AG08395 (cell line): ENCODE data around the gene ESPN.

Experiments used
- DNase-seq: peaks from one replicate; pipeline ENCODE4 v3.0.0; 2012; ENCODE audit warnings: mixed read lengths, low spot score

Gene ESPN

DNA sequence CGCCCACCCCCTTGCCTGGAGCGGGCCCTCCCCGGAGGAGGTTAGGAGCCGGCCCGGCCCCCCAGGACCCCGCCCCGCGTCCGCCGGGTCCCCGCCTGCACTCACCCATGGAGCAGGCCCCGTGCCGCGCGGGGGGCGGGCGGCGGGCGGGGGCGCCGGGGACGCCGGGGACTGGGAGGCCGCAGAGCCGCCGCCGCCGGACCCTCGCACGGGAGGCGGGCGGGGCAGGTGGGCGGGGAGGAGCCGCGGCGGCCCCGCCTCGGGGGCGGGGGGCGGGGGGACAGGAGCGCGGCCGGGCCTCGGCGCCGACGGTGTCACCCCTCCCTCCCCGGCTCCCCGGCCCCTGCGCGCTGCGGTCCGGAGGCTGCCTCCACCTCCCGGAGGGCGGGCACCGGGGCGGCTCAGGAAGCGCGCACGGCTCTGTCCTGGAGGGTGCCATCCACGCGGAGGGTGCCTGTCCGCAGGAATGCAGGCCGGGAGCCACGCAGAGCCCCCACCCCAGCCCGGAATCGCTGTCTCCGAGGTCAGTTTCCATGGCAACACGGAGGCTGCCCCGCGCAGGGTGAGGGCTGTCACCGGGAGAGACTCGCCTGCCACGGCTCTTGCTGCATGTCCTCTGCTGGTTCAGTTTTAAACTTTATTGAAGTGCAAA lies 72.8 kb downstream of the ESPN start:
- DNase-seq, result peak; percentile 73

DNA sequence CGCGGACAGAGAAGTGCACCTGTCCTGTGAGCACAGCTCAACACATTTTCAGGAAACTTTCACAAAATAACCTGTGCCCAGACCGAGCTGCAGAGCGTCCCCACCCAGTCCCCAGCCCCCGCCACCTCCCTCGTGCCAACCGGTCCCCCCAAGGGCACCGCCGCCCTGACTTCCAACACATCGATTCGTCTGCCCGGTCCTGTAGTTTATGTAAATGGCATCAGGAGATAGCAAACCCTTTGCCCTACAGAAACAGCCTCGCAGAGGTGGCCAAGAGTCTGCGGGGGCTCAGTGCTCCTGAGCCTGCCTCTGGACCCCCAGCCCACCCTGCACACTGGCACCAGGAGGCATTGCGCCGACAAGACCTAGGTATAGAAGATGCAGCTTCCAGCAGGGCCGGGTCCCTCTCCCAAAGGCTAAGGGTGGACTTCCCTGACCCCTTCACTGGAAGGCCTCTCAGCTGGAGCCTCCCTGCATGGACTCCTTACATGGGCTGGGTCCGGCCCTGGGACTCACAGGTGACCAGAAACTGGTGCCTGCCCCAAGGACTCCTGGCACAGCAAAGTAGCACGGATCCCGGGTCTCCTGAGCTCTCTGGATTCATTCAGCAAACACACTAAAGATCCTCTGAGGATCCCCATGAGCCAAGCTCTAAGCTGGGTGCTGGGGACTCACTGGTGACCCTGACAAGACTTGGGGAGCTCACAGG lies 73.4 kb downstream of the ESPN start:
- DNase-seq, result no peak

DNA sequence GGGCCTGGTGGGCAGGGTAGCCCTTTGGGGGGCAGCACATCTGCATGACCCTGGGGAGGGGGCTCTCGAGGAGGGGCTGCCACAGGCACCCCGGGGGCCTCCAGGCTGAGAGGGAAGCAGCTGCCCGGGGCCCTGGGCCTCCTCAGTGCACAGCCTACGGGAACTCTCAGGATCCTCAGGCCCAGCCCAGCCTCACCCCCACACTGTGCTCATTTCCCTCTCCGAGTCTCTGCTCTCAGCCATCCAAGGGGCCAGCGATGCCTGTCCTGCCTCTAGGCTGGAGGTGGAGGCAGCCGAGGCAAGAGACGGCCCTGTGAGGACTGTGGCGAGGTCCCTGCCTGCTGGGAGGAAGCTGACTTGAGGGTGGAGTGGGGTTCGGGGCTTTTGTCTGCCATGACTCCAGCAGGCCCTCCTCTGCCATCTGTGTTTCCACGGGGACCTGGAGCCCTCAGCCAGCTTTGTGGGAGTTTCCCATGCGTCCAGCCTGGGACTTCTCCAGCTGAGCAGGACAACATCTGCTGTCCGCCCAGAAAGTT lies 74.1 kb downstream of the ESPN start:
- no peak for DNase-seq

DNA sequence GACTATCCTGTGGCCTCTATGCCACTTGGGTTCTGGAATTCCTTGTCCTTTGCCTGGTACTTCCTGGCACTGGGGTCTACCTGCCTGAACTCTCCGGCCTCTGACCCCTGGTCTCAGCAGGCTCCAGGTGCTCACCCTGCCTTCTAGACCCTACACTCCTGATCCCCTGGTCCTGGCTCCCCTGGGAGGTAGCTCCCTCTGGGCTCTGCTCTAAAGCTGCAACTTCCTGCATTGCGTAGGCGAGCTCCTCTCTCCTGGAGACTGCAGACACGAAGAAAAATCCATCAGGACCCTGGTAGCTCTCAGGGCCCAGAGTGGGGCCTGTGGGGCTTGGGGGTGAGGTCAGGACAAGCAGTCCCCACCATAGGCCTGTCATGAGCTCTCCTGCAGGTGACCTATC lies 74.7 kb downstream of the ESPN start:
- DNase-seq, result no peak

DNA sequence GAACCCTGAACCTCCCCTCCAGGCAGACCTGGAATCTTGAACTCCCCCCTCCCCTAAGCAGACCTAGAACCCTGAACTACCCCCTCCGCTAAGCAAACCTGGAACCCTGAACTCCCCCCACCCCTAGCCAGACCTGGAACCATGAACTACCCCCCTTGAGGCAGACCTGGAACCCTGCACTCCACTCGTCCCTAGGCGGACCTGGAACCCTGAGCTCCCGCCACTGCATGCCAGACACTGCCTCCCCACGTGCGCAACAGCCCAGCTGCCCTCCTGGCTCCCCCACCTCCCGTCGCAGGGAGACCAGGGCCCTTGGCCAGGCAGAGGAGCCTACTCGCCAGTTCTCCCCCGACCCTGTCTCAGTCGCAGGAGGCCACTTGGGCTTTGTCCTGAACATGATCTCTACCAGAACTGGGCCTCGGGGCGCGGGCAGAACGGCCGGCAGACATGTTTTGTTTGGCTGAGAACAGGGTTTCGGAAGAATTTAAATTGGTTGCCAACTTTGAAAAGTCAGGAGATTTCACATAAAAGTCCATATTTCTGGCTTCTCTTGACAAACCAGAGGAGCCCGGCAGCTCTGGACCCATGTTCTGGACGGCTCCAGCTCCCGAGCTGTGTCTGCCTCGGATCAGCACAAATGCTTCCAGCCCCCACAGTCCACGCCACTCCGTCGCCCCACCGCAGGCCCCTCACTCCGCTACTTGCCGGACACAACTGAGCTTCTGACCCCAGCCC lies 76.1 kb downstream of the ESPN start:
- no peak for DNase-seq

DNA sequence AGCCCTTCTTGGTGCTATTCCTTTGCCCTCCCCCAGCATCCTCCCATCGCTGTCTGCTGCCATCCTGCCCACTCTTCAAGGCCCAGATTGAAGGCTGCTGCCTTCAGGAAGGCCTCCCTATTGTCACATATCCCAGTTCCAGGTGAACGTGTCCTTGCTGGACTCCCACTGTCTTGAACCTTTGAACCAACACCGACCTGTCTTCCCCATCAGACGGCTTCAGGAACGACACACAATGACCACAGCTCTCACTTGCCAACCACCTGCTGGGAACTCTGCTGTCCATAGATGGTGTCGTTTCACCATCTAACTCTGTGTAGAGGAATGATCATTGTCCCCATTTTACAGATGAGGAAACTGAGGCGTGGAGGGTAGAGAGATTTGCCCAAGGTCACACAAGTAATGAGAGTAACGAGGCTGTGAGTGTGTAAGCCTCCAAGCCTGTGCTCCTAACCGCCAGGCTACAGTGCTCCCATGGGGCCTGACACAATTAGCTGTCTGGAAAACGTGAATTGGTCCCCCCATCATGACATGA lies 76.8 kb downstream of the ESPN start:
- DNase-seq, result no peak

DNA sequence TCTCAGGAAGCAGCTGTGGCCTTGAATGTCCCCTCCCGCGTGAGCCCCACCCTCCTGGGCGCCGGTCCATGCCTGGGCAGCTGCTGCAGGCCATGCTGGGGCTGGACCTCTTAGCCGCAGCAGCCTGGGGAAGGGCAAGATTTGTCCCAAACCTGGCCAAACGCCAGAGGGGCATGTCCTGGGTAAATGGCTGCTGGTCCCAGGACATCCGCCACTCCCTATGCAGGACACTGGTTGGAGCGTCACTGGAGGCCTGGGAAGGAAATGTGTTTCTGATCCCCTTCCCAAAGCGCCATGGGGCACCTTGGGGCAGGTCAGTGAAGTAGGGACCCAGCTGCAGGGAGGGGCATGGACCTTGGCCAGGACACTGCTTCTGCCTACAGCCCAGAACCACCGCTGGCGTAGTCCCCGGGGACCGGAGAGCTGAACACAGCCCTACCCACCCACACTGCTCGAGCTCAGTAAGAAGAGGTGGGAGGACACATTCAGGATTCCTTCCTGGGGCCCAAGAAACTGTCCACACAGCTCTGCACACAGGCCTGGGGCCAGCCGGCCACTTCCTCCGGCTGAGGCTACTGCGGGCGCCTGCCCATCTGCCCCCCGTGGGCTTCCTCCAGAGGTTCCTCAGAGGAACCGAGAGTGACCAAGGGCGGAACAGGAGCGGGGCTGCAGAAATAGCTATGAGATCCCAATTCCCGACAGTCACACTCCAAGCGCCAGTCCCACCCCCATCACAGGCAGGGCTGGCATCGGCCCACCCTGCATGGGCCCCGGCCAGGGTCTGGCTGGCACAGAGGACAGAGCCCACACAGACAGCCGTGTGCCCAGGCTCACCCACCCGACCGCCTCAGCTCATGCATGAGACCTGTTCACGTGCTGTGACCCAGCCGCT lies 77.7 kb downstream of the ESPN start:
- DNase-seq, result no peak

DNA sequence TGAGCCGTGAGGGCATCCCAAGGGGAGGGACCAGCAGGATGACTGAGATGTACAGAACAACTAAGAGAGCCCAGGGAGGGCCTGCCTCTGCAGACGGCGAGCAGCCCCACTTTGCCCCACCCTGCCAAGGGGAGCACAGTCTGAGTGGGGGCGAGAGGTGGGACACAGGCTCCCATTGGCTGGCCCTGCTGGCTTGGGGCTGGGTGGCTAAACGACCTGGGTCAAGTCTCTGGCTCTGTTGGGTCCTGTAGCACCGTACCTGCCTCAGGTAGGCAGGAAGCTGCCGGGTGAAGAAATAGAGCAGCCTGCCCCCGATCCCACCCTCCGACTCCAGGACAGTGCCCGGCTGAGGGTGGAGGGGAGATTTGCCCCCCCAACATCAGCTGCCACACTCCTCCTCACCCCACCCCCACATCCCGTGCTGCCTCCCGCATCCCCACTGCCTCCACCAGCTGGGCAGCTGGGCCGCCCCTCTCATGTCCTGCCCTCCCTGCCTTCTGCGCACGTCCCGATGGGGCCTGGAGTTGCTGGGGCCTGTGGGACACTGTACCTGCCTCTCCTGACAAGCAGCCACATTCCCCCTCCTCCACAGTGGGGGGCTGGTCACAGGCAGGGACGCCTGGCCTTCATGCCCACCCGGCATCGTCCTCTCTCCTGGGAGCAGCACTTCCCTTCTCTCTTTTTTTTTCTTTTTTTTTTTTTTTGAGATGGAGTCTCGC lies 79.5 kb downstream of the ESPN start:
- DNase-seq, result no peak

DNA sequence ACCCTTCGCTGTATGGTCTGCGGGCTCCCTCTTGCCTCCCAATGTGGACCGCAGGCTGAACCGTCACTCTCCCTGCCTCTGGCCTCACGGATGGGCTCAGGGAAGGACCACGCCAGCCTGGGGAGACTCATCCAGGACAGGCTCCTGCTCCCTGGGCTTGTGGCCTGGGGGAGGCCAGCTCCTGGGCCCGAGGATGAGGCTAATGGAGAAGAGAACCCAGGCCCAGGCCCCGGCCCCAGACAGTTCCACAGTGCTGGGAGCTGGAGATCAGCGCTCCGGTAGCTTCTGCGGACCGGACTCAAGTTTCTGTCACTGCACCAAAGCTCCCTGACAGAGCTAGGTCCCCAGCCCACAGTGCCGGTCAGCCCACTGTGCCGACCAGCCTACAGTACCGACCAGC lies 80.3 kb downstream of the ESPN start:
- DNase-seq, result no peak

DNA sequence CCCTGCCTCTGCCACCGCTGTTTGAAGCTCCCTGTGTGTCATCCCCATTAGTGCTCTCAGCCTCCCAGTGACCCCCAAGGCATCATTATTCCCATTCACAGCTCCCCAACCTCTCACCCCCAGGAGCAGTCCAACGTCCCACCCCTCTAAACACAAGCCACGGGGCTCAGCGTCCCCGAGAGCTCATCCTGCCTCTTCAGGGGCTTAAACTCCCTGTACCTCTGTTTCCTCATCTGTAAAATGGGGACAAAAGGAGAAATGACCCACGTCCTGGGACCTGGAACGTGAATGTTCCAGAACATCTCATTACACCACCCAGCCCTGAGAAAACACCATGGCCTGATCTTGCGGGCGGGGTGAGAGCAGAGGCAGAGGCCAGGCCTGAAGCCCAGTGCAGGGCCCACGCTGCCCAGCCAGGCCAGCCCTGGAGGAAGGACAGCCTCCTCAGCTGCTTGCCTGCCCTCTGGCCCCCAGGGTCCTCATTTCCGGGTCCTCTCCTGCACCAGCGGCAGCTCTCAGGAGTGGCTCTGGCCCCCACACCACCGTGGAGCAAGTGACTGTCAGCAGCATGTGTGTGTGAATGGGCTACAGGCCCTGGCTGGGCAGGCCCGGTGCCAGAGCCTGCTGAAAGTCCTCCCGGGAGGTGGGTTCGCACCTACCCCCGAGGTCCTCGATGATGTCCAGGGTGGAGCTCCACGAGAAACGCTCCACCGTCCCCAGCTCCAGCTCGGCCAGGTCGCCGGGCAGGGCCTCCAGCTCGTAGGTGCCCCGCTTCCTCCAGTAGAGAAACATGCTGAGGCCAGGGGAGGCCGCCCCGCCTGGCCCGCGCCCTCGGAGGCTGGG lies 81.0 kb downstream of the ESPN start:
- DNase-seq, result no peak

DNA sequence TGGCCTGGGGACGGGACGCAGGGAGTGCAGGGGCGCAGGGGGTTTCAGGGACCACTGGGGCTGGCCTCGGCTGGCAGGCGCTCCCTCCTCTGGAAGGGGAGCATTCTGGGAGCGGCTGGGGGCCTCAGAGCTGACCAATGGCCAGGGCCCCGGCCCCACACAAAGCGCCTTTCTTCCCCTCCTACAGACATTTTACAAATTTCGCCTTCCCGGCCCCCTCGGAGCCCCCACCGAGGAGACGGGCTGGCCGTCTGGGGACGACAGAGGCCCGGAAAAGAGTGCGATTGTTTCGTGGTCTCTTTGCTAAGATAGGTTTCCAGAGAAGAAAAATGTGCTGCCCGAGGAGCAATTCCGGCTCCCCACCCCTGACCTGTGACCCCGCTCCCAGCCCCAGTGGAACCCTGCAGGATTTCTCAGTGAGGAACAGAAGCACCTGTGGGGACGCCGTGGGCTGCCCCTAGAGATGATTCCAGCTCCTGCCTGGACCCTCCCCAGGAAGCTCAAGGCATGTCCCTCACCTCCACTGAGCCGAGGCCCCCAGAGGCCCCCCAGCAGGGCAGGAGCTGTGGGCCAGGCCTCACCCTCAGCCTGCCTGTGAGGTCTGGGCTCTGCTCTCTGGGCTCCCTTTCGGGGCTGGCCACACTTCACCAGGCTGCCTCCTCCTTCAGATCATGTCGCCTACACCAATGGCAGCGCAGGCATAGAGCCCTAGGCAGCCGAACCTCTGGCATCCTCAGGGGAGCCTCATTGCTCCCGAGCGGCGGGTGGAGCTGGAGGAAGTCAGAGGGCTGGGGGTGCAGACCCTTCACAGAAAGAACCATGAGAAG lies 81.8 kb downstream of the ESPN start:
- no peak for DNase-seq

DNA sequence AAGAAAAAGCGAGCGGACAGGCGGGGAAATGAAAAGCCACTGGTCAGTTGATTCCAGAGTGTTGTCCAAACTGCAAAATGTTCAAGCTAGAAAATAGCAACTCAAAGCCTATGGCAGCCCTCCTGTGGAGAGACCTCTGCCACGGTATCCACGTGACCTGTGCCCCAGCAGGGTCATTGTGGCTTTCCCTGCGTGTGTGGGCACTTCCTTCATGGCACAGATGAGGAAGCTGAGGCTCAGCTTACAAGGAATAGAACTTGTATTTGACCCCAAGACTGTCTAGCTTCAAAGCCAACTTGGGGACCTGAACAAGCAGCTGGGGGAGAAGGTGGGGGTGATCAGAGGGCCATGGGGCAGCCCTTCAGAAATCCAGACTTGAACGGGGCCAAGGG lies 82.5 kb downstream of the ESPN start:
- DNase-seq, result no peak

DNA sequence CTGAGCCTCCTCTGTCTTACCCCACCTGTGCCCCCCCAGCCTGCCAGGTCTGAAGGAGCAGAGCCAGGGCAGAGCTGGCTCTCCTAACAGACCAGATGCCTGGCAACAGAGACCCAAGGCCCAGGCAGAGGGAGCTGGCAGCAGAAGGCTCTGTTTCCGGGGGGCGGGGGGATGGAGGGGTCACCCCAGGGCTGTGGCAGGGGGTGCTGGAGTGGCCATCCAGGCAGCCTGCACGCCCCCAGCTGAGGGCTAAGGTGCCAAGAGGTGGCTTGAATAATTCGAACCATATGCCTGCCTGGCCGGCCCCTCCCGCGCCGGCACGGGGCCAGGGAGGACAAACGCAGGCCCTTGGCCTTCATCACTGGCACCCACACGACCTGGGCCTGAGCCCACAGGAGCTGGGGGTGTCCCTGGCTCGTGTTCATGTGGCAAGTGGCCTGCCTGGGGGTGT lies 82.9 kb downstream of the ESPN start:
- DNase-seq, result no peak

DNA sequence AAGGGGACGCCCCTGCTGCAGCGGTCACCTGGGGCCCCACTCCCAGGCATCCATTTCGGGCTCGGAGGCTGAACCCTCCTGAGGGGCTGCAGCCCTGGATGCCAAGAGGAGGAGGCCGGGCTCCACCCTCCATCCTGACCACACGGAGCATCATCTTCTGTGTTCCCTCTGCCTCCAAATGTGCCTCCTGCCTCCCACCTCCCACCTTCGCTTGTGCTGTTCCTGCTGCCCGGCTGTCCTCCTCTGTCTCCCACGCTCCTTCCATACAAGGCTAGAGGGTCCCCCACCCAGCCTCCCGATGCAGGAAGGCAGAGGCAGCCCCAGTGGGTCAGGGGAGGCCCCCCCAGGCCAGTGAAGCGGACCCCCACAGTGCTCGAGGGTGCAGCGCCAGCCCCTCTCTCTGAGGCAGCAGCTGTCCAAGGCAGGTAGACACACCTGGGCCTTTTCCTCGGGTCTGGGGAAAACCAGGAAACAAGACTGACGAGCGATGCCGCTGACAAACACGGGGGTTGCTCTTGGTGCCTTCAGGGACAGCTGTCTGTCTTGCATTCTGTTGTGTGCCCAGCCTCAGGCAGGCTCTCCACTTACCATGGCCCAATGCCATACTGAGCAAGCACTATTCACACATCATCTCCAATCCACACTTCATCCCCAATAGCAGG lies 83.7 kb downstream of the ESPN start:
- DNase-seq, result no peak

DNA sequence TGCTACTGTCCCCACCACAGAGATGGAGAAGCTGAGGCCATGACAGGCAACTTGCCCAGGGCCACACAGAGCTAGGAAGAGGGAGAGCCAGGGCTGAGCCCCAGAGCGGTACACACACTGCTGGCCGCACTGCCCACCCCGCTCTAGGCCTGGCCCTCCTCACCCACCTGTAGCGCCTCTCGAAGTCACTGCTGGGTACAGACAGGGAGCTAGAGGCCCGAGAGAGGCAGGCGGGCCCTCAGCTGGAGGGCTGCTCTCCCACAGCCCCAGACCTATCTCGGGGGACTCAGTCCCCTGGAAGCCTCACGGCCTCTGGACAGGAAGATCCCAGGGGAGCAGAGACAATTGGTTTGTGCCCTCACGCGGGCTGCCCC lies 84.2 kb downstream of the ESPN start:
- DNase-seq, result no peak

DNA sequence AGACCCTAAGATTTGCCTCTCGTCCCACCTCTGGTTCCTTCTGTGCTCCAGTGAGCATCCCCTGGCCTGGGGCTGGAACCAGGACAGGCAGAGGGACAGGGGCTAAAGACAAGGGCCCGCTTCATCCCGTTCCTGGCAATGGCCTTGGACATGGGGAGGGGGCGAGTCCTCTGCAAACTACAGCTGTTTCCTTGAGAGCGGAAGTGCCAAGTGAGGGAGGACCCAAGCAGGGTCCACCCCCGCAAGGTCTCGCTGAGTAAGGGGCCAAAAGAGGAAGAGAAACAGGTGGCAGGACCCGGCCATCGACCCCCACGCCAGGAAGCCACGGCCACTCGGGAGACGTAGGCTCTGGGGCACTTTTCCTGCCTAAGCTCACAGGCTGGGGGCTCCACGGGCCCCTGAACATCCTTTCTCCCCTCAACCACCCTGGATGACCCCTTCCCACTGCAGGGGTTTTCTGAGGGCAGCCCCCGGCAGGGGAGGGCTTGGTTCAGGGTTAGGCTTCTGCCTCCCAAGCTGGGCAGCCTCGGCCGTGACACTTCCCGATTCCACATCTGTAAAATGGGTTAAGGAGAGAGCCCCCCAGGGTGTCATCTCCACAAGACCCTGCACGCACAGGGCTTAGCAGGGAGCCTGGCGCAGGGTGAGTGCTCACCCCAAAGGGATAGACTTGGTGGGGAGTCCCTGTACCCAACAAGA lies 84.8 kb downstream of the ESPN start:
- DNase-seq, result no peak

DNA sequence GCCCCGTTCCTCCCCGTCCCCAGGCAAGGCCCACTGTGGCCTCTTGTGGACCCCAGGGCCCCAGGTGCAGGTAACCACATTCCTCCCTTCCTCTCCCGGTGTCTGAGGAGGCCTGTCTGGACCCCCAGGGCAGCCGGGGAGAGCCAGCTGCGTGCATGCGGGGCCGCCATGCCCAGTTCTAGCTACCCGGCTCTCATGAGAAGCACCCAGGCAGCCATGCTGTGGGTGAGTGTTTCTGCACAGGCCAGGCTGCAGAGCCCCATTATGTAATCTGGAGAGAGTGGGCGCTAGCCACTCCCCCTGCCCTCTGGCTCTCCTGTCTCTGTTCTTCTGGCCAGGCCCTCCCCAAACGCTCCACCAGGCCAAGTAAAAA lies 85.3 kb downstream of the ESPN start:
- no peak for DNase-seq

DNA sequence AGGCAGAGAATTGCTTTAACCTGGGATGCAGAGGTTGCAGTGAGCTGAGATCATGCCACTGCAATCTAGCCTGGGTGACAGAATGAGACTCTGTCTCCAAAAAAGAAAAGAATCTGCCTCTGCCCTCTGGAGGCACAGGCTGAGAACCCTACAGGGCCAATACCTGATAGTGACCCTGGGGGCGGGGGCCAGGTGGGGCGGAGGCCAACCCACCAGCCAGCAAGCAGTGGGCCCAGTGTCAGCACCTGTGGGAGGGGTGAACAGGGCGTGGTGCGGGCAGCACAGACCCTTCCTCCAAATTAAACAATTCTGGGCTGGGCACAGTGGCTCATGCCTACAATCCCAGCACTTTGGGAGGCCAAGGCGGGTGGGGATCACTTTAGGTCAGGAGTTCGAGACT lies 85.9 kb downstream of the ESPN start:
- DNase-seq, result no peak
